C1 segment of cervical spinal cord (tissue), 14 donors: ENCODE results near the gene ARHGAP26.
"Not testable (repeated sequence)": the region's sequence is repeated elsewhere in the genome, so short reads cannot be mapped to it uniquely, and the experiment has no call there.

Experiments used
- DNase-seq, 14 donors: peaks; one replicate each; lab custom pipeline; 2025; lab: John Stamatoyannopoulos, UW

Gene ARHGAP26

GRCh38 chr5:142901476-142902185, 131.5 kb downstream of the ARHGAP26 start:
- no peak for DNase-seq

DNA sequence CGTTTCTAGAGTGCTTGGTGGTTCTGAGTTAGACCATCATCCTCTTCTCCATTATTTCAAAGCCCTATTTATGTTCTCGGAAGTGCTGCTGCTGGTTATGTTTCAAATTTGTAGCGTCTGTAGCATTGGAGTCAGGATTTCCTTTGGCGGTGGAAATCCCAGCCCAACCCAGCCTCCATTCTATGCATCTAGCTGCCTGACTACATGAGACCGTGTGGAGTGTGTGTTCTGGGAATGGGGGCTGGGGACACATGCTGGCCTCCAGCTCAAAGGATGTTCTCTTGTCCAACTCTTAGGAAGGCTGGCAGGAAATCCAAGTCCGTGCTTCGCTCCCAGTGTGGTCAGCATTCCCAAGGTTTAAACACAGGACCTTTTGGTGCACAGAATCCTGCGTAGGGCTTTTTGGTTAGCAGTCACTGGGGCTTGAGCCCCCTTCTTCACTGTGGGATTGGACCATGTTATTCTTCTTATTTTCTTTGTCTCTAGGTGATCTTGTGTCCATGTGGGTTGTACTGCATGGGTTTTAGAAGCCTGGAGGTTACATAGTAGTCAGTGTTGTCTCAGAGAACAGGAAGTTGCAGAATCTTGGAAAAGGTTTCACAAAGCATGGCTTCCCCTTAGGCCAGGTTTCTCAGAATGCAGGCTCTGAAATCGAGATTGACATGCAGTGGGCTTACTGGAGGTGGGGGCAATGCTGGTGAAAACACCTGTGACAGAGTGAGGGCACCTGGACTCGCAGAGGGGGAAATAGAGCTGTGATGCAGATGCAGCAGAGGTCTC, 132.2 kb downstream of the ARHGAP26 start:
- DNase-seq: no peak

DNA sequence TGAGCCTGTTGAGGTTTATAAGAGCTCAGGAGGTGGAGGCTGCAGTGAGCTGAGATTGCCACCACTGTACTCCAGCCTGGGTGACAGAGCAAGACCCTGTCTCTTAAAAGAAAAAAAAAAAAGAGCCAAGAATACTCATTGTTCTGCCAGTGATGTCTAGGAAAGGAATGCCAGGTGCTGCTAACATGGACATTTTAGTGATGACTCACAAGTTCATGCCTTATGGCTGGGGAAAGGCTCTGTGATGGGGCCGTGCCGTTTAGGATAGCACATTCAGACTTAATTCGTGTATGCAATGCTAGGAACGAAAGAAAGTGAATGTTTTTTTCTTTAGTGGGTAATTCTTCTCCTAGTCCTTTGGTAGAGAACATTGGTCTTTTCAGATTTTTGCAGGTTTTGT, 134.2 kb downstream of the ARHGAP26 start:
- DNase-seq: no peak

DNA sequence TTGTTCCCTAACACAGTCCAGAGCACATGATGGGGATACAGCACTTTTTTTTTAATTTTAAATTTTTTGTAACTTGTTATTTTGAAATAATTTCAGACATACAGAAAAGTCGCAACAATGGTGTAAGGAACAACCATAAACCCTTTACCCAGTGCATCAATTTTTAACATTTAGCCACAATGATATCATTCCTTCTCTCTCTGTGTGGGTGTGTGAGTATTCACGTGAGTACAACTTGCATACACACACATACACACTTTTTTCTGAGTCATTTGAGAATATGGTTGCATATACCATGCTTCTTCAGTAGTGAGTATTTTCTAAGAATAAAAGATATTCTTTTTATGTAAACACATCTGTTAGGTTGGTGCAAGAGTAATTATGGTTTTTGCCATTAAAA, 135.2 kb downstream of the ARHGAP26 start:
- no peak for DNase-seq

DNA sequence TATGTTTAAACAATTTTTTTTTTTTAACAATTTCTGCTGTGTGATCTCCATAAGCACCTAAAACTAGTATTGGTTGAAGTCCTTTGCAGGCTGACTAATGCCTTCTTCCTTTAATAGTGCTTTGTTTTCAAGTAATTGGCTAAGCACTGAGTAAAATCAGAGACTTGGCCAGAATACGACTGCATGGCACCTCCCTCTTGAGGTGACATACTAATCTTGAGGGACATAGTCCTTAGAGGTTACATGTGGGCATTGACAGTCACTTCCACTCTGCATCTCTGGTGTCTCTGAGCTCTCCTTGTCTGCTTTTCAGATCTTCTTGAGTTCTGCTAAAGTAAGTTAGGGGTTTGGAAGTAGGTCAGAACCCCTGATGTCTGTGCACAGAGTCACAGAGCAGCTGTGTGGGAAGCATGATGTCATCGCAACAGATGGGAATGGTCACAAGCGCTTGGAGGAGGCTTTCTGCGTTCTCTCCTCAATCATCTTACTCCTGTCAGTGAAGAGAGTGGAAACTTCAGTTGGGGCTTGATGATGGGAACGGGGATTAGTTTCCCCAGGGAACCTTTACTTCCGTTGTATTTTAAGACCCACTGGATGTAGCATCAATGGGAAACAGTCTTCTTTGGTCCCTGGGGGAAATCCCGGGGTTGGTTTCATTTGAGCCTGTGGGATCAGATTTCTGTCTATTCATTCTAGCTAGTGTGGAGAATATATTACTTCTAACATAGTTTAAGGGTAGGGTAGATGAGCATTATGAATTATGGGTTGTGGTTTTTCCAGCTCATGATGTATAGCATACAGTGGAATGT, 136.9 kb downstream of the ARHGAP26 start:
- DNase-seq: peak in 1 of 14 donors; percentile 14

GRCh38 chr5:142908659-142909058, 138.5 kb downstream of the ARHGAP26 start:
- DNase-seq: no peak

DNA sequence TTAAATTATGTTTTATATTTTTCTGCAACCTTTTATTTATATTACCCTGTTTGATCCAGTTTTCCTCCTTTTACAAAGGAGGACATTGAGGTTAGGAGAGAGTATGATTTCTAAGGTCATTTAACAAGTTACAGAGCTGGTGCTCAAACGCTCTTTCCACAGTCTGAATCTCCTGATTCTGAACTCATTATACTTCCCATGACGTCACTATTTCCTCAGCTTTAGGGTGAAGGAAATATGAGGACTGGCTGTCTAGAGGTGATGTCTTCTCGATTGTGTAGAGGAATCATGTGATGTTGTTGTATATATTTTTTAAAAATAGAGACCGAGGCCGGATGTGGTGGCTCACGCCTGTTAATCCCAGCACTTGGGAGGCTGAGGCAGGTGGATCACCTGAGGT, 140.0 kb downstream of the ARHGAP26 start:
- no peak for DNase-seq

GRCh38 chr5:142911170-142911569, 141.0 kb downstream of the ARHGAP26 start:
- DNase-seq: no peak

DNA sequence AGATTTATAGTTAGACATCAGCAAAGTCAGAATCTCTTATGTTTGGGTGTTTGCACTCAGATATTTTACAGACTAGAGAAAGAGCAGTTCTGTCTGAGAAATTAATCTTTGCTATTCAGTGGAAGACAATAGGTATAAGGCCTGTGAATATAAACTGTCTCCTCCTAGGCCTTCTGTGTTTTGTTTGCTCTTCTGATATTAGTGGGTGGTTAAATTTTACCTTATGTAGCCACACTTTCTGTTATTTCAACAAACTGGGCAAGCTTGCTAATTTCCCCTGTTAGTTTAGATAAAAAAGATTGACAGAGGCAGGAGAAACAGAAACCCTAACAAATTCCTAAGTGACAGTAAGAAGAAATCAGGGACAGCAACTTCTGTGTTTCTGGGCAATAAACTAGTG, 141.6 kb downstream of the ARHGAP26 start:
- DNase-seq: no peak

GRCh38 chr5:142913728-142914338, 143.7 kb downstream of the ARHGAP26 start:
- DNase-seq: no peak

DNA sequence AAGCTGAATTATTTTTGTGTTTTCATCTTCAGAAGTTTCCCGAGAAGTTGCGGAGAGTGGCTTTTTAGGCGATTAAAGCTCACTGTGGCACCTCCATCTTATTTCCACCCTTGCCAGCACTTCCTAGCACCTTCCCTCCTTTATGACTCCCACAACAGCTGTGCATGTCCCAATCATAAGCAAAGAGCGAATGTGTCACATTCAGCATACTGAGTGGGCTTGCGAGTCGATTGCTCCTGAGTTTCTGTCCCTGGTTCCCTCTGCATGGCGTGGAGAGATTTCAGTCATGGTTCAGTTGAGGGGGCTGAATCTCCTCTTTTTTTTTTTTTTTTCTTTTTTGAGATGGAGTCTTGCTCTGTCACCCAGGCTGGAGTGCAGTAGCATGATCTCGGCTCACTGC, 144.9 kb downstream of the ARHGAP26 start:
- no peak for DNase-seq

GRCh38 chr5:142915813-142916424, 145.7 kb downstream of the ARHGAP26 start:
- DNase-seq: no peak

GRCh38 chr5:142918959-142919635, 148.9 kb downstream of the ARHGAP26 start:
- no peak for DNase-seq

GRCh38 chr5:142920849-142921612, 150.9 kb downstream of the ARHGAP26 start:
- no peak for DNase-seq

- DNase-seq: peak in 1 of 14 donors; percentile 56
Measured at GRCh38 chr5:142922223-142922952, 152.2 kb downstream of the ARHGAP26 start.

DNA sequence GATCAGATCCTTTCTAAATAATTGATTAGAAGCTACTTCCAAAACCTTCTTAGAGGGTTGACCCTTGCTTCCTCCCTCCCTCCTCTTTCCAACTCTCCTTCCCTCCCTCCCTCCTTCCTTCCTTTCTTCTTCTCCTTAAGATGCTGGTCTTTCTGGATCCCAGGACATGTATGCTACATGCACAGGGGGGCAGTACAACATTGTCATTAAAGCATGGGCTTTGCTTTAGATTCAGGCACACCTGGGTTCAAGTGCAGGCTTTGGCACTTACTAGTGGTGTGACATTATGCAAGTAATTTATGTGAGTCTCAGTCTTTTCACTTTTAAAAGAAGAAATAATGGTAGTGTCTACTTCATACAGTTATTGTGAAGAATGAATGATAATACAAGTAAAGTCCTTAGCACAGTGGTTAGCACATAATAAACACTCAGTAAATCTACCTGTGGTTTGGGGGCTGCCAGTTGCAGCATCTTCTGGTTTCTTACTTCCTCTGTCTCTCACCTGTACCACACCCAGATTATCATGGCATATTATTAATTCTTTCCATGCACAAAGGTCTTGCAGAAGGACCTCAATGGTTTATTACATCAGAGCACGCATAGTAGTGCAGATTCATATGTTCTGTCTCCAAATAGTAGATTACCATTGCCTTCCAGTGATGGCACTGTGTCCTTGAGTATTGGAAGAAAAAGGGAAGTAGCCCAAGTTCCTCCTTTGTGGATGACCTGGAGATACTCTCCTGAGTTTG, 154.1 kb downstream of the ARHGAP26 start:
- no peak for DNase-seq

- DNase-seq: no peak
Measured at GRCh38 chr5:142925795-142926194, 155.6 kb downstream of the ARHGAP26 start.

DNA sequence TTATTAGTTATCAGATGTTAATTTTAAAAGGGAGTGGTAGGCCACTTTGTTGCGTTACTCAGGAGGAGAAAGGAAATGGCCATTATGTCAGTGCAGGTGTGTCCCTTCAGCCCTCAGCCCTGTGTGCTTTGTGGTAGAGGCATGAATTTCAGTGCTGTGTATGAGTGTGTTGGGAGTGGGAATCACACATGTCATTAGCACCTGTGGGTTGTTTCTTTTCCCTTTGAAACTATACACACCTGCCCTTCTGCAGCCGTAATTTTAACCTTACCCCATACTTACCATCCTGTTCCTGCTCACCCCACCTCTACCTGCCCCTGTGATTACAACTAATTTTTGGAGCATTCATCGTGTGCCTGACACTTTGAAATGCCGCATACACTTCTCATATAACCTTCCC, 156.4 kb downstream of the ARHGAP26 start:
- no peak for DNase-seq

GRCh38 chr5:142928999-142929398, 158.8 kb downstream of the ARHGAP26 start:
- DNase-seq: not testable (repeated sequence)
